Measurements from ENCODE around the gene CNGA2.

DNA sequence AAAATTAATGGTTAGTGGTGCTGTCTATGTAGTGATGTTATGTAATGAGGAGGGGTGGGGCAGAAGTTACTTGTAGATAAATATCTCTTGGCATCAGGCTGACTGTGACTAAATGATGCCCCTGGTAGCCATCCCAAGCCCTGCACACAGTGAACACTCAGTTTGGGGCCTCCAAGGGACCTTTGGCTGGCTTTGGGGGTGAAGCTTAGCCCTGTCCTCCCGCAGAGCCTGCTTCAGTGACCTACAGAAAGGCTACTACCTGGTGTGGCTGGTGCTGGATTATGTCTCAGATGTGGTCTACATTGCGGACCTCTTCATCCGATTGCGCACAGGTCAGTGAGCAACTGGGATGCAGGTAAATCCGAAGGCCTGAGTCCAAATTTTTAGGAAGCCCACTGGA lies 7.8 kb downstream of the CNGA2 start:
- TF ChIP-seq, protein P1, sequence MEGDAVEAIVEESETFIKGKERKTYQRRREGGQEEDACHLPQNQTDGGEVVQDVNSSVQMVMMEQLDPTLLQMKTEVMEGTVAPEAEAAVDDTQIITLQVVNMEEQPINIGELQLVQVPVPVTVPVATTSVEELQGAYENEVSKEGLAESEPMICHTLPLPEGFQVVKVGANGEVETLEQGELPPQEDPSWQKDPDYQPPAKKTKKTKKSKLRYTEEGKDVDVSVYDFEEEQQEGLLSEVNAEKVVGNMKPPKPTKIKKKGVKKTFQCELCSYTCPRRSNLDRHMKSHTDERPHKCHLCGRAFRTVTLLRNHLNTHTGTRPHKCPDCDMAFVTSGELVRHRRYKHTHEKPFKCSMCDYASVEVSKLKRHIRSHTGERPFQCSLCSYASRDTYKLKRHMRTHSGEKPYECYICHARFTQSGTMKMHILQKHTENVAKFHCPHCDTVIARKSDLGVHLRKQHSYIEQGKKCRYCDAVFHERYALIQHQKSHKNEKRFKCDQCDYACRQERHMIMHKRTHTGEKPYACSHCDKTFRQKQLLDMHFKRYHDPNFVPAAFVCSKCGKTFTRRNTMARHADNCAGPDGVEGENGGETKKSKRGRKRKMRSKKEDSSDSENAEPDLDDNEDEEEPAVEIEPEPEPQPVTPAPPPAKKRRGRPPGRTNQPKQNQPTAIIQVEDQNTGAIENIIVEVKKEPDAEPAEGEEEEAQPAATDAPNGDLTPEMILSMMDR (IDR thresholded peaks at IDR 0.05; ENCODE audit: borderline replicate concordance, extremely low read depth, low read length, poor library complexity, severe bottlenecking) = no peak
- TF ChIP-seq EZH2 (IDR thresholded peaks at IDR 0.05; ENCODE audit: borderline replicate concordance, low read depth, low read length, severe bottlenecking) = no peak
